GM18868 (cell line): ENCODE results near the gene TSSC4.

ENCODE experiments used
- ATAC-seq: cut with Tn5 transposase; IDR thresholded peaks from one replicate; pipeline ENCODE4 v1.9.1; 2021; ENCODE audit warnings: mild to moderate bottlenecking, moderate library complexity; ENCODE audit not compliant: unreplicated experiment

Gene TSSC4

DNA sequence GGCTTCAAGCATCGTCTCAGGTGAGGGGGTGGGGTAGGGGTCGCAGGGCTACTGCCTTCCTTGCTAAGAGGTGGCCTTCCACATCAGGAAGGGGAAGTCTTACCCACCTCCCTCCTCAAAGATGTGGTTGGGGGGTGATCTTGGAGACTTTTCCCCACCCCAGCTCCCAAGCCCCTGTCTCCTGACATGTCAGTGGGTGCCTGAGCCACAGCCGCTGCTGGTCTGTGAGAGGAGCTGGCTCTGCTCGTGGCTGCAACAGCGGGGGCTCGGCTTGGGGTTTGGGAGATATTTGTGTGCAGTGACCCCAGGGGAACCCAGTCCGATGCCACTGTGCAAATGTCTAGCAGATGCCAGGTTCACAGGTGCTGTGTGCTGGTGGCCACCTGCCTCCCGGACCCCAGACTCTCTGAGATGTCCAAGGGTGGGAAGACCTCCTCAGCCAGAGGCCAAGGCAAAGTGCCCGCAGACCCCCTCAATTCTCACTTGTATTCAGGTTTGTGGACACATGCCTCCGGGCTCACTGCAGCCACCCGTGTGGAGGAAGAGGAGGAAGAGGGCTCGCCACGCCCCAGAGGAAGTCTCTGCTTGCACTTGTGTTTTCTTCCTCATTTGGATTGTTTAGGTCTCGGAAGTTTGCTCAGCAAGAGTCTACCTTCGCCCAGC is 46.2 kb downstream of the TSSC4 start:
- no peak for ATAC-seq

DNA sequence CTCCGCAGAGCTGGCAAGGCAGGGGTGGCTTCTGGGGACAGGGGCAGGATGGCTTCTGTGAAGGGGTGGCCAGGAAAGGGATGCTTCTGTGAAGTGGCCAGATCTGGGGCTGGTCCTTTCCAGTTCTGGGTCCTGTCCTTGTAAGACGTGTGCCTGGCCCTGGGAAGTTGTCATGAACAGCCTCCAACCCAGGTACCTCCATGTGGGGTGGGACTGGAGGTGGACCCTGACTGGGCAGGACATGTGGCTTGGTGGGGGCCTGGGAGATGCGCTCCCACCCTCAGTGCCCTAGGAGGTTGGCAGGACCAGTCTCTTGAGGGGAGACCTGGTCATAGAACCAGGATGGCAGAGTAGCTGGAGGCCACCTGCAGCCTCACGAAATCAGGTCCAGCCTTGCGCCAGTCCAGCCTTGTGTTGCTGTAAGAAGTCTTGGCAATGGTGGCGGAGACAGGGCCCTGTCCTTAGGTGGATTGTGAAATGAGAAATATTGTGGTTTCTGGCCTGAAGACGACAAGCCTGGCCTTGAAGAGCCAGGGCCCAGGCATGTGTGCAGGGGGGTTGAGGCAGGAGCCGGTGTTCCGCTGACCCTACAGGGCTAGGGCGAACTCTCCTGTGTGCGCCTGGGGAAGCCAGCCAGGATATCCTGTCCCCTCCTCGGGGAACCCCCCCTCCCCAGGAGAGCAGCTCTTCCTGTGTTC is 46.9 kb downstream of the TSSC4 start:
- ATAC-seq, result no peak

DNA sequence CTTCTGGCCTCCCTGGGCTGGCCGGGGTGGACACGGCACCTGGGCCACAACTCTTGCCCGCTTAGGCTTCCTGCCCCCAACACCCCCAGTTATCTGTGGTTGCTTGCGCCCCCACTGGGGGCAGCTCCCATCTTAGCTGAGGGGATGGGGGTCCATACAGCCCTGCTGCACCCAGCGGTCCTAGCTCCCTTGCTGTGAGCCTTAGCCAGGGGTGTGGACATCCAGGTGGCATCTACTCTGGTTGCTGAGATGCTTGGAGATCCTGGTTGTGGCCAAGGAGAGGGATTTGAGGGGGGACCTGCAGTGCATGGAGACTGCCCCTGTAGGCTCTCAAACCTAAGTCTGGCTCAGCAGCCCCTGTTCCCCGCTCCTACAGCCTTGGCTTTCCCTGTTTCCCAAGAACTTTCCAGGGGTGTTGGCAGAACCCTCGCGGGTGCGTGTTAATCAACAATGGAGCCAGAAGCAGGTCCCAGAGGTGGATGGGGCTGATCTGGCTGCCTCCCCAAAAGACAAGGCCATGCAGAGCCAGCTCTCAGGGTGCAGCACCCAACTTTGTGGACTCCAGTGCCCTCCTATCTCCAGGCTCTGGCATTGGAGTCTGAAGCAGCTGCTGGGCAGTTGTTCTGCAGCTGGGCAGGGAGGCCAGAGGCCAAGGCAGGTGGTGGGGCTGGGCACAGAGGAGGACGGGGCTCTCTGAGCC is 47.6 kb downstream of the TSSC4 start:
- ATAC-seq, result no peak

DNA sequence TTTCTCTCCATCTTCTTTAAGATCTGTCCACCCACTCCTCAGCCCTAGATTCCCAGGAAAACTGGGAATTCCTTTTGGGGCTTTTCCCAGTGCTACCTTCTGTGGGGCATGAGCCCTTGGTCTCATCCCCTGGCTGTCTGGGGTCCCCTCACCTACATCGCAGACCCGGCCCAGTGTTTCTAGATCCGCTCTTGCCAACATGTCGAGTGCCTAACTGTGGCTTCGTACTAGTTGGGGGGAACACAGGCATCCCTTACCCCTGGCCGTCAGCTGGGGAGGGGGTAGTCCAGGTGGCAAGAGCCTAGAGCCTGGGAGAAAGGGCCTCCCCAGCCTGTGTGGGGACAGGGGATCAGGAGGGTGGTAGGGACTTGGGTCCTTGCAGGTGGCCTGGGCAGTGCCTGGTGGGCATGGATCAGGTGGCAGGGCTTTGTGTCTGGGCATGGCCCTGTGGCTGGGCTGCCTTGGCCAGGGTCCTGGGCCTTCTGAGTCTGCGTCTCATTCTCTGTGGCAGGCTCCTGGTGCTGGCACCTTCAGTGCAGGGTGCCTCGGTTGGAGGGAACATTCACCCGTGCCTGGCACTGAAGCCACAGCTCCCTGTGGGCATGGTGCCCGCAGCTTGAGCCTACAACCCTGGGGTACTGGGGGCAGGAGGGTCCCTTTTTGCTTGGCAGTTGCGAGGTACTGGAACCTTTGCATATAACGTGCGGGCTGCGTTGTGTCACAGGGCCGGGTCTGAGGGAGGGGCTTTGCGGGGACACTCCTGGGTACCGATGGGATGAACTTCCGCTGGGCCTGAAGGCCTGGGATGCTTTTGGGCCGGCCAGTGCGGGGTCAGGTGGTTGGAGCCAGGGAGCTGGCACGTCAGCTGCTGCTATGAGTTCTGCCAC is 48.4 kb downstream of the TSSC4 start:
- ATAC-seq, result no peak

DNA sequence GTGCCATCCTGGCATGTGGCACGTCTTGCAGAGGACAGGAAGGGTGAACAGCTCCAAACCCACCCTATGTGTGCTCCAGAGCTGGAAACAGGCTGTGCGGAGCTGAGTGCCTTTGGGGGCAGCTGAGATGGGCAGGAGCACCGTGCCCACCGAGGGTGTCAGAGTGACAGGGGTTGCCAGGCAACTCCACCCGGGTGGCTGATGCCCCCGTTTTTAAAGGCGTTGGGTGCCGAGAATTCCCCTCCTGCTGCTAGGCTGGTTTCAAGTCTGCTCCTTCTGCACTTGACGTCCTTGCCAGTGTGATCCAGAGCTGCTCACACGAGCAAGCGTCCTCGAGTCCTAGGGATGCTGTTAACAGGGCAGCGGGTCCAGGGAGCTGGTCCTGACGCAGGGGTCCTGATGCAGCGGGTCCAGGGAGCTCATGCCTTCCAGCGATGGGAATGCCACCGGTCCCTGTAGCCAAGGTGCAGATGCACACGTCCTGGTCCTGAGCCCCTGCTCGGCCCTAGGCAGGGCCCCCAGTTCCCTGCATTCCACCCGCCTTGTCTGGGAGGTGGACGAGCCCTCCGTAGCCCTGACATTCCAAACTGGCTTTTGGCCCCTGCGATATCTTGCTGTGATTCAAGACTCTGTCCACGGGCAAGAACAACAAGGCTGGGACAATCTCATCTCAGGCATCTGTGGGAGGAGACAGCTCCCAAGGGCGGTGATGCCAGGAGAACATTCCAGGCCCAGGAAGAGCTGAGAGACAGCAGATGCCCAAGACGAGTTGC is 49.2 kb downstream of the TSSC4 start:
- no peak for ATAC-seq

DNA sequence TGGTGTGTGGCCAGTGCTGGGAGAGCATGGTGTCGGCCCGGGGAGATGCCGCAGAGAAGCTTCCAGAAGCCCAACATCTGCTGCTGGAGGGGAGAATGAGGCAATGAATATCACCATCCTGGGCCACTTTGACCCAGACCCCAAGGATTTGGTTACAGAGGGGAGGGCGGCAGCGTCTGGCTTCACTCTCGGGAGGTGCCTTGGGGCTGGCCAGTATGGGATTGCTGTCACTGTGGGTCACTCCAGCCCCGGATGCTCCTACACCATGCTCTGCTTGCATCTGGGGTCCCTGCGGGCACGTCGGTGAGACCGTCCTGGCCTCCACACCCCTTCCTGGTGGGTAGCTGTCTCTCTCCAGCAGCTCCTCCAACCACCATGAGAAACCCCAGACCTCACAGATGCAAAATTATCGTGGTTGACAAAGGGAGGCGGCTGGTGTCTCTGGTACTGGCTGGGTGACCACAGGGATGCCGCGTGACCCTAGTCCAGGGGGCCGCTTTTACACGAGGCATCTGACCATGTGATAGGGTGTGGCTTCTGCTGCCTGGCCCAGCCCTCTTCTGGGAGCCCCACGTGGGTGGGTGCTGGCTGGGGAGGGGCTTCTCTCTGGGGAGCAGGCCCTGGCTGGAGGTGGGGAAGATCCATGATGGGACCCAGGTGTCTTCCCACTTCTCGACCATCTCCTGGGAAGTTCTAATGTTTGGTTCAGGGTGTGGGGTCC is 49.9 kb downstream of the TSSC4 start:
- no peak for ATAC-seq

DNA sequence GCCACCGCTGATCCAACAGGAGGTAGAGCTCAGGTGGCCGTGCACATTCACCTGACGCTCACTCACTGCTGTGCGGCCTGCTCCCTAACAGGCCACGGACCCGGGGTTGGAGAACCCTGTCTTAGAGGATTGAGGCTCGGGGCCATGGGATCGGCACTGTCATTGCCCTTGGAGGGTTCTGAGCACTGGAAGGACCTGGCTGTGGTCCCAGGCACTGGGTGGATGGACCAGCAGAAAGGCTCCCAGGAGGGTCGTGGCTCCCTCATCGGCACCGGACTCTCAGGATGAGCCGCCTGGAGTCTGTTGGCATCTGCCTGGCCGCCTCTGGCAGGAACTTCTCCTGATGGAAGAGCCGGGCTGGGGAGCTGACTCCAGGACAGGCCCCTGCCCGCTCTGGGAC is 50.8 kb downstream of the TSSC4 start:
- no peak for ATAC-seq

DNA sequence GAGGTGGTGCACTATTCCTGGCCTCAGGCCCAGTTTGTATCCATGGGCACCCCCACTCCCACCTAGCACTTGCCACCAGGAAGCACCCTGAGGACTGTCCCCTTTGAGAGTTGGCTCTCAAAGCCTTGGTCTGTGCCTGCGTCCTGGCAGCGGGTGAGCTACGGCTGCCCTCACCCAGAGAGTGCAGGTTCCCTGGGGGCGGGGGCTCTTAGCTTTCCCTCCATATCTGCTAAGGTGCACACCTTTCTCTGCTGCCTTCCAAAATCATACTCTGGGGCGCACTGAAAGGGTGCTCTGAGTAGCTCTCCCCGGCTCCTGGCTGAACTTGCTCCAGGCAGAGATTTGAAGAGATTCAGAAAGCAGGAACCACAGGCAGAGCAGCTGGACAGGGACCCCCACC is 51.4 kb downstream of the TSSC4 start:
- no peak for ATAC-seq

DNA sequence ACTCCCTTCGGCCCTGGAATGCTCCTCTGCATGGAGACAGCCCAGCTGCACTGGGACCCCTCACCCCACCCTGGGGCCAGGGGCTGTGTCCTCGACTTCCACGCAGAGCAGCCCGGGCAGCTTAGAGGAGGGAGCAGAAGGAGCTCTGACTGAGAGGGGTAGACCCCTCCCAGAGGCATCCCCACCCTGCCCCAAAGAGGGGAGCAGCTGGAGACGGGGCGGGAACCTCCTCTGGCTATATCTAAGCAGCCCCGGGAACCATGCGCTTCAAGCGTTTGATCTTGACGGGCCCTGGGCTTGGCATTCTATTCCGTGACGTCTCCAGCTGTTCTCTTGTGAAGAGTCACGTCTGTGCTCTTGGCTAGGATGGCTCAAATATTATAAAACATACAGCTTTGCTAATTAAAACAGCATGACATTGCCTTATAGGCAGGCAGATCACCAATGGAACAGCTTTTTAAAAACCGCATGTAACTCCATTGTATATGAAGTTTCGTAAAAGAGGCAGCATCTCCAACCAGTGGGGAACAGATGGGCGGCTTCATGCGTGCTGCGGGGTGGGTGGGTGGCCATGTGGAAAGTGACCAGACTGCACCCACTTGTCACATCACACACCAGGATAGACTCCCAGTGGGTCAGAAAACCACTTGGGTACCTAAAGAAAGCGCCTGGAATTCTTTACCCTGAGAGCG is 51.9 kb downstream of the TSSC4 start:
- ATAC-seq, result no peak

DNA sequence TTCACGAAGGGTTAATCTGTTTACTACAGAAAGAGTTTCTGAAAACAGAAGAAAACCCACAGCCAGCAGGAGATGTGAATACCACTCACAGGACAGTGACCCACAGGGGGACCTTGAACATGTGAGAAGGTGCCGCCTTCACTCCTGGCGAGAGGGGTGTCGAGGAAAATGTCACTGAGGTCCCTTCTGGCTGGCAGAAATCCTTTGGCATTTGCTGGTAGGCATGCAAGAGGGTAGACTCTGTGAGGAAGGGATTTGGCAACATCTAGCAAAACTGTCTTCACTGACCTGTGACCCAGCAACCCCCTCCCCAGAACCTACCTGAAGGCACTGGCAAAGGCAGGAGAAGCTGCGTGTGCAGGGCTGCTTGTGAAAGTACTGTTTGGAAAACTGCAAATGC is 52.9 kb downstream of the TSSC4 start:
- no peak for ATAC-seq
